Prostate gland (tissue), 2 donors: ENCODE measurements around the gene BCLAF3.

Experiments
- CTCF ChIP-seq, 4 experiments: fragments of 200-600 bp in 2 of 4; fragments of 450-650 bp in 2 of 4; sonication (generic) in 2 of 4; IDR thresholded peaks; 1 replicate in 3 of 4; 2 replicates in 1 of 4; pipeline ENCODE4 v1.5.1; 2016 to 2019; ENCODE audit warnings: antibody characterized with exemption in 4 of 4, mild to moderate bottlenecking in 2 of 4, moderate library complexity in 2 of 4
- POLR2AphosphoS5 ChIP-seq: sonication (generic); formaldehyde crosslinking; IDR thresholded peaks from one replicate; pipeline ENCODE4 v1.6.1; 2017; ENCODE audit warnings: antibody characterized with exemption

GRCh38 chrX:19991350-19991718, 473 bp upstream of the BCLAF3 start:
- TF ChIP-seq POLR2AphosphoS5 (no peak), CTCF (IDR thresholded peaks at IDR 0.05) (no peak)
